T follicular helper cell (primary cell): ENCODE data around the gene TMEM59L.
"Not testable (repeated sequence)": the region's sequence is repeated elsewhere in the genome, so short reads cannot be mapped to it uniquely, and the experiment has no call there.

ENCODE experiments used
- DNase-seq: peaks from one replicate; pipeline ENCODE4 v3.0.0-alpha.2; 2020; ENCODE audit warnings: low read depth

The TMEM59L gene

GRCh38 chr19:18594096-18594823, 18.4 kb upstream of the TMEM59L start:
- peak; percentile 64 for DNase-seq

- no peak for DNase-seq
These were observed 17.8 kb upstream of the TMEM59L start for GRCh38 chr19:18594824-18595373.

- DNase-seq: no peak
These were observed 17.2 kb upstream of the TMEM59L start for GRCh38 chr19:18595475-18595874.

- DNase-seq: no peak
These were observed 15.9 kb upstream of the TMEM59L start for GRCh38 chr19:18596752-18597157.

- DNase-seq: no peak
These were observed 14.6 kb upstream of the TMEM59L start for GRCh38 chr19:18597809-18598660.

GRCh38 chr19:18599485-18599884, 13.2 kb upstream of the TMEM59L start:
- DNase-seq: no peak

GRCh38 chr19:18600692-18601397, 11.8 kb upstream of the TMEM59L start:
- DNase-seq: not testable (repeated sequence)

- DNase-seq: no peak
These were observed 10.8 kb upstream of the TMEM59L start for GRCh38 chr19:18601875-18602274.

- DNase-seq: no peak
These were observed 9.3 kb upstream of the TMEM59L start for GRCh38 chr19:18603255-18603957.

GRCh38 chr19:18603958-18604819, 8.5 kb upstream of the TMEM59L start:
- no peak for DNase-seq

GRCh38 chr19:18604820-18605159, 7.9 kb upstream of the TMEM59L start:
- no peak for DNase-seq

GRCh38 chr19:18605196-18605545, 7.5 kb upstream of the TMEM59L start:
- no peak for DNase-seq

GRCh38 chr19:18605546-18606280, 7.0 kb upstream of the TMEM59L start:
- no peak for DNase-seq

GRCh38 chr19:18606281-18607225, 6.1 kb upstream of the TMEM59L start, which contains the start of gene CRLF1:
TSS of gene CRLF1 (minus strand) at chr19:18606799. CDS start at chr19:18606656, 143 bp downstream.
- DNase-seq: no peak

GRCh38 chr19:18607226-18608101, 5.2 kb upstream of the TMEM59L start:
- DNase-seq: no peak

GRCh38 chr19:18608102-18608804, 4.4 kb upstream of the TMEM59L start:
- no peak for DNase-seq
